HepG2 (cell line): ENCODE measurements around the gene TRIM58. TPM values are rescaled to one million over a fixed set of nuclear protein-coding genes. Genes with fewer than 3 reads are reported as not detected.

Source experiments
- ATAC-seq: fragments of 200-7000 bp; cut with Tn5 transposase; 3 replicates; pipeline ENCODE4 v1.9.1; 2020; ENCODE audit warnings: mild to moderate bottlenecking, moderate library complexity
- BruUV-seq: library from RNA; stranded (reverse); fragments of 400-500 nt; replicated peaks from 2 replicates; lab custom pipeline; 2021; lab: Mats Ljungman, UMichigan
- CTCF ChIA-PET: fragments of 300-600 bp; formaldehyde crosslinking; extraction: SDS; loops from one replicate; lab custom pipeline; 2021; ENCODE audit warnings: low total read pairs, inconsistent platforms, low intra/inter-chr PET ratio; lab: Yijun Ruan, JAX
- POLR2A ChIA-PET: fragments of 350-600 bp; sonication (Branson Sonifier 250); formaldehyde crosslinking; loops from one replicate; lab custom pipeline; 2020; ENCODE audit warnings: antibody characterized with exemption, inconsistent platforms; lab: Yijun Ruan, JAX
- DNase-seq: peaks from one replicate; pipeline ENCODE4 v3.0.0-alpha.2; 2015; ENCODE audit warnings: low spot score
- FAIRE-seq: peaks from 3 replicates; lab custom pipeline; 2011; peaks lifted over from hg19 to GRCh38; lab: Jason Lieb, UNC
- H2AFZ ChIP-seq: one replicate; pipeline ENCODE4 v1.6.1; 2011; ENCODE audit warnings: low read length, inconsistent platforms
- H3K27ac ChIP-seq: fragments of 300-600 bp; 3 replicates; pipeline ENCODE4 v1.8.0; 2011; ENCODE audit warnings: mixed run types, mild to moderate bottlenecking, mixed read lengths, low read length, inconsistent platforms; ENCODE audit not compliant: insufficient read depth; ENCODE audit errors: extremely low read length
- H3K27me3 ChIP-seq, 2 experiments: fragments of 200-600 bp in 1 of 2; 2 replicates in 1 of 2; 3 replicates in 1 of 2; pipeline versions ENCODE4 v1.6.0 to v1.8.0; 2011; ENCODE audit warnings: low read length in 2 of 2, mild to moderate bottlenecking in 2 of 2, moderate library complexity in 2 of 2, inconsistent platforms in 1 of 2; ENCODE audit not compliant: insufficient read depth in 2 of 2, control insufficient read depth in 1 of 2
- H3K36me3 ChIP-seq, 2 experiments: fragments of 200-600 bp in 1 of 2; replicated peaks in 1 of 2; 2 replicates in 1 of 2; 3 replicates in 1 of 2; pipeline versions ENCODE4 v1.5.1 to v1.8.0; 2011; ENCODE audit warnings: low read length in 2 of 2, inconsistent platforms in 1 of 2; ENCODE audit not compliant: insufficient read depth in 2 of 2, control insufficient read depth in 1 of 2
- H3K4me1 ChIP-seq: 2 replicates; pipeline ENCODE4 v1.5.1; 2012; ENCODE audit warnings: low read length, inconsistent platforms; ENCODE audit not compliant: insufficient read depth
- H3K4me2 ChIP-seq: 2 replicates; pipeline ENCODE4 v1.6.0; 2011; ENCODE audit warnings: low read depth, low read length, inconsistent platforms
- H3K4me3 ChIP-seq, 3 experiments: fragments of 200-600 bp in 1 of 3; sonication (generic), shearing (Covaris generic) in 1 of 3; replicated peaks in 1 of 3; 2 replicates each; pipeline ENCODE4 v1.5.1; 2011 to 2016; ENCODE audit warnings: low read length in 3 of 3, inconsistent platforms in 2 of 3, low read depth in 2 of 3, mild to moderate bottlenecking in 2 of 3, control low read depth in 1 of 3, mixed read lengths in 1 of 3; ENCODE audit not compliant: insufficient read depth in 1 of 3
- H3K79me2 ChIP-seq: one replicate; pipeline ENCODE4 v1.6.1; 2011; ENCODE audit warnings: low read length, inconsistent platforms; ENCODE audit not compliant: insufficient read depth
- H3K9ac ChIP-seq: 2 replicates; pipeline ENCODE4 v1.6.0; 2011; ENCODE audit warnings: mild to moderate bottlenecking, low read depth, low read length, inconsistent platforms; ENCODE audit not compliant: insufficient read depth
- H3K9me3 ChIP-seq: 2 replicates; pipeline ENCODE4 v1.5.1; 2012; ENCODE audit warnings: mild to moderate bottlenecking, low read length
- H4K20me1 ChIP-seq: 2 replicates; pipeline ENCODE4 v1.6.0; 2011; ENCODE audit warnings: inconsistent platforms, mild to moderate bottlenecking, low read length, moderate library complexity; ENCODE audit not compliant: insufficient read depth
- HOXA5 ChIP-seq: sonication (generic); formaldehyde crosslinking; IDR thresholded peaks from 2 replicates; pipeline ENCODE4 v1.4.0; 2020; ENCODE audit warnings: missing genetic modification reagents
- RXRB ChIP-seq: IDR thresholded peaks from 2 replicates; pipeline ENCODE4 v1.6.1; 2016; ENCODE audit warnings: borderline replicate concordance, missing genetic modification reagents, missing compliant biosample characterization
- SALL2 ChIP-seq: sonication (generic); formaldehyde crosslinking; IDR thresholded peaks from 2 replicates; pipeline ENCODE4 v1.8.1; 2023; ENCODE audit warnings: mild to moderate bottlenecking, missing genetic modification reagents, inconsistent platforms
- SPEN ChIP-seq: sonication (generic); formaldehyde crosslinking; IDR thresholded peaks from 2 replicates; pipeline ENCODE4 v1.5.1; 2020; ENCODE audit warnings: low read depth, mild to moderate bottlenecking, missing genetic modification reagents
- ZBTB3 ChIP-seq: sonication (generic); formaldehyde crosslinking; IDR thresholded peaks from 2 replicates; pipeline ENCODE4 v1.4.0; 2020; ENCODE audit warnings: low read depth, mild to moderate bottlenecking, moderate library complexity, missing genetic modification reagents, borderline replicate concordance
- ZNF160 ChIP-seq: sonication (generic); formaldehyde crosslinking; IDR thresholded peaks from 2 replicates; pipeline ENCODE4 v1.8.0; 2022; ENCODE audit warnings: mild to moderate bottlenecking, inconsistent platforms, missing genetic modification reagents
- ZNF292 ChIP-seq: sonication (generic); formaldehyde crosslinking; IDR thresholded peaks from 2 replicates; pipeline ENCODE4 v1.8.1; 2022; ENCODE audit warnings: mild to moderate bottlenecking, low read depth, missing genetic modification reagents, borderline replicate concordance
- ZNF546 ChIP-seq: sonication (generic); formaldehyde crosslinking; conservative IDR thresholded peaks from 2 replicates; pipeline ENCODE4 v1.8.1; 2023; ENCODE audit warnings: mild to moderate bottlenecking, missing genetic modification reagents
- ZNF850 ChIP-seq: sonication (generic); formaldehyde crosslinking; conservative IDR thresholded peaks from 2 replicates; pipeline ENCODE4 v1.9.0; 2021; ENCODE audit warnings: mild to moderate bottlenecking, missing genetic modification reagents
- WGBS: methylation state at CpG from one replicate; pipeline ENCODE4 v1.1.6; 2017; ENCODE audit warnings: low lambda C conversion rate; 5-methylcytosine and 5-hydroxymethylcytosine counted together
- in situ Hi-C: cut with HindIII; loops from 2 replicates; pipeline ENCODE4 v1.10.0; 2017; ENCODE audit warnings: low pct_unique_long_range_greater_than_20kb; ENCODE audit not compliant: extremely low pct_ligation_motif_present
- intact Hi-C: fragments of 100-400 bp; cut with micrococcal nuclease; formaldehyde crosslinking; loops from one replicate; pipeline ENCODE4 v1.10.0; 2022; ENCODE audit not compliant: unreplicated experiment
- polyA plus RNA-seq, 8 experiments: library from polyadenylated mRNA; depleted of rRNA in 3 of 8; stranded (reverse) in 7 of 8; unstranded in 1 of 8; fragments of >200 nt; fragmentation: Illumina TruSeq in 4 of 8; extraction: Trizol in 4 of 8; gene quantifications; 2 replicates each; pipeline versions ENCODE4 v1.2.1 to v1.2.3, GENCODE V29; 2011 to 2016; ENCODE audit warnings: low read depth in 4 of 8, missing spikeins in 1 of 8, mixed read lengths in 1 of 8; ENCODE audit not compliant: insufficient read depth in 1 of 8
- total RNA-seq, 5 experiments: library from RNA; depleted of rRNA; stranded (reverse); fragments of >200 nt; fragmentation: Illumina TruSeq; extraction: Trizol; gene quantifications; 2 replicates each; pipeline ENCODE4 v1.2.3, GENCODE V29; 2016; ENCODE audit warnings: low read depth in 1 of 5
- TF ChIP-seq, protein P1 (sequence below): sonication (generic); formaldehyde crosslinking; IDR thresholded peaks from 2 replicates; pipeline ENCODE4 v1.8.0; 2022; ENCODE audit warnings: mild to moderate bottlenecking, missing genetic modification reagents; ENCODE audit not compliant: insufficient replicate concordance

Gene TRIM58
- total and polyA plus RNA-seq, 2 of the 13 experiments (the other 11 are each of a cell fraction or from before 2014, with no cell fraction given): not detected

GRCh38 chr1:247825362-247825761 lies 31.6 kb upstream of the TRIM58 start:
- Histone ChIP-seq H3K4me1 (no peaks in the 10 kb centered on the region), H3K79me2 (no peaks in the 10 kb centered on the region), H3K4me2 (no peak overlapping the region), H3K4me3 (no peak overlapping the region), H3K9ac (no peak overlapping the region), H3K9me3 (peaks cover 28% of the 10 kb centered on the region), H2AFZ (no peak overlapping the region), H3K27ac (no peak overlapping the region), H3K27me3 (no peaks in the 10 kb centered on the region), H3K36me3 (no peaks in the 10 kb centered on the region), H4K20me1 (no peaks in the 10 kb centered on the region)
- BruUV-seq: no TSS peak
- no peak for ATAC-seq
- intact Hi-C loops (no loop called here), in situ Hi-C loops (no loop called here)
- no peak for DNase-seq
- POLR2A ChIA-PET: no interaction called here
- WGBS: 60% methylated on average over 13 of the region's 13 CpGs
- TF ChIP-seq ZBTB3 (CRISPR knock-in tag) (no peak), RXRB (CRISPR knock-in tag) (no peak), HOXA5 (no peak), ZNF546 (CRISPR knock-in tag) (no peak), ZNF850 (CRISPR knock-in tag) (no peak), ZNF292 (no peak), ZNF160 (CRISPR knock-in tag) (no peak), SPEN (CRISPR knock-in tag) (no peak), SALL2 (no peak)
- TF ChIP-seq, protein P1, sequence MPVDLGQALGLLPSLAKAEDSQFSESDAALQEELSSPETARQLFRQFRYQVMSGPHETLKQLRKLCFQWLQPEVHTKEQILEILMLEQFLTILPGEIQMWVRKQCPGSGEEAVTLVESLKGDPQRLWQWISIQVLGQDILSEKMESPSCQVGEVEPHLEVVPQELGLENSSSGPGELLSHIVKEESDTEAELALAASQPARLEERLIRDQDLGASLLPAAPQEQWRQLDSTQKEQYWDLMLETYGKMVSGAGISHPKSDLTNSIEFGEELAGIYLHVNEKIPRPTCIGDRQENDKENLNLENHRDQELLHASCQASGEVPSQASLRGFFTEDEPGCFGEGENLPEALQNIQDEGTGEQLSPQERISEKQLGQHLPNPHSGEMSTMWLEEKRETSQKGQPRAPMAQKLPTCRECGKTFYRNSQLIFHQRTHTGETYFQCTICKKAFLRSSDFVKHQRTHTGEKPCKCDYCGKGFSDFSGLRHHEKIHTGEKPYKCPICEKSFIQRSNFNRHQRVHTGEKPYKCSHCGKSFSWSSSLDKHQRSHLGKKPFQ (CRISPR knock-in tag): no peak
- FAIRE-seq: no peak
- CTCF ChIA-PET: no interaction called here
